Measurements from ENCODE around the gene CBFA2T3.

CBFA2T3 gene

GRCh38 chr16:88843256-88843655 lies 133.8 kb downstream of the CBFA2T3 start:
- TF ChIP-seq NFIC (IDR thresholded peaks at IDR 0.05) (no peak), TEAD4 (IDR thresholded peaks at IDR 0.05) (no peak), ZBTB7A (IDR thresholded peaks at IDR 0.05; ENCODE audit: low read depth) (no peak), YY1 (IDR thresholded peaks at IDR 0.05; ENCODE audit: low read depth) (no peak), MAX (IDR thresholded peaks at IDR 0.05) (no peak), RAD21 (IDR thresholded peaks at IDR 0.05; ENCODE audit: low read depth) (no peak), REST (IDR thresholded peaks at IDR 0.05; ENCODE audit: low read depth) (no peak), TAF1 (IDR thresholded peaks at IDR 0.05; ENCODE audit: low read depth) (no peak), EP300 (IDR thresholded peaks at IDR 0.05; ENCODE audit: borderline replicate concordance) (no peak), TCF12 (IDR thresholded peaks at IDR 0.05; ENCODE audit: low read depth) (no peak), FOXM1 (IDR thresholded peaks at IDR 0.05; ENCODE audit: borderline replicate concordance, low read depth) (no peak), USF1 (IDR thresholded peaks at IDR 0.05) (no peak), CREB1 (IDR thresholded peaks at IDR 0.05; ENCODE audit: low read depth) (no peak), EGR1 (IDR thresholded peaks at IDR 0.05) (no peak), CEBPB (IDR thresholded peaks at IDR 0.05) (no peak)

DNA sequence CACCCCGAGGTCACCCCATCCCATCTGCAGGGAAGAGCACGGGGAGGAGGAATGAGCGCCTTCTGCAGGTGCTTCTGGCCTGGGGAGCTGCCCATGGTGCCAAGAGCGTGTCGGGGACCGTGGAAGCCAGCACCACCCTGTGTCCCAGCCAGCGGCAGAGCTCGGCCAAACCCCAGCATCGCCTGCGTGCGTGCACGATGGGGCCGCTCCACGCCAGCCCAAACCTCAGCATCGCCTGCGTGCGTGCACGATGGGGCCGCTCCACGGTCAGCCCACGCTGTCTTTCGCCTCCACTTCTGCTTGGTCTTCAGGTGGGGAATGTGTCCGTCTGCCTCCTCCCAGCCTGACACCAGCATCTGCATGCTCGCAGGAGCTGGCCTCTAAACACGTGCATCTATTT lies 134.2 kb downstream of the CBFA2T3 start:
- TF ChIP-seq MAX (IDR thresholded peaks at IDR 0.05), result no peak
- TF ChIP-seq EP300 (IDR thresholded peaks at IDR 0.05; ENCODE audit: borderline replicate concordance), result no peak
- no peak for TF ChIP-seq TCF12 (IDR thresholded peaks at IDR 0.05; ENCODE audit: low read depth)
- TF ChIP-seq USF1 (IDR thresholded peaks at IDR 0.05), result no peak
- TF ChIP-seq TAF1 (IDR thresholded peaks at IDR 0.05; ENCODE audit: low read depth), result no peak
- no peak for TF ChIP-seq RAD21 (IDR thresholded peaks at IDR 0.05; ENCODE audit: low read depth)
- no peak for TF ChIP-seq REST (IDR thresholded peaks at IDR 0.05; ENCODE audit: low read depth)
- TF ChIP-seq EGR1 (IDR thresholded peaks at IDR 0.05), result no peak
- no peak for TF ChIP-seq CEBPB (IDR thresholded peaks at IDR 0.05)
- no peak for TF ChIP-seq YY1 (IDR thresholded peaks at IDR 0.05; ENCODE audit: low read depth)
- TF ChIP-seq FOXM1 (IDR thresholded peaks at IDR 0.05; ENCODE audit: borderline replicate concordance, low read depth), result no peak
- no peak for TF ChIP-seq ZBTB7A (IDR thresholded peaks at IDR 0.05; ENCODE audit: low read depth)
- TF ChIP-seq CREB1 (IDR thresholded peaks at IDR 0.05; ENCODE audit: low read depth), result no peak
- TF ChIP-seq TEAD4 (IDR thresholded peaks at IDR 0.05), result no peak
- TF ChIP-seq NFIC (IDR thresholded peaks at IDR 0.05), result no peak

DNA sequence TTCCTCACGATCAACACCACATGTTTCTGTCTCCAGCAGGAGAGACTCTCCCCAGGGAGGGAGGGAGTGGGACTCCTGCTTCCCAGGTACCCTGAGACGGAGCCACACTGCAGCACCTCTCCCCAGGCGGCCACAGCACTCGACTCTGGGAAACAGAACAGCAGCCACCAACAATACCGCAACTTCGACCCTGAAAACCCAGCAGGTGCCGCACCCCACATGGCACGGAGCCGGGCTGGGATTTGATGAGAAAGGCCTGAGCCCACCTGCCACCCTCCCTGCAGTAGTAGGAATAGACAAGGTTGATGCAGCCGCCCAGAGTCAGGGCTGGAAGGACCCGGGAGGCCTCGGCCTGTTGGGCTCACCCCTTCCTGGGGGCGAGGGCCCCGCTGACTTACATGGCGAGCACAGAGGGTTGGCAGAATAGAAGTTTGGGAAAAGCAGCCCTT lies 134.7 kb downstream of the CBFA2T3 start:
- no peak for TF ChIP-seq MAX (IDR thresholded peaks at IDR 0.05)
- TF ChIP-seq REST (IDR thresholded peaks at IDR 0.05; ENCODE audit: low read depth), result no peak
- TF ChIP-seq USF1 (IDR thresholded peaks at IDR 0.05), result no peak
- TF ChIP-seq NFIC (IDR thresholded peaks at IDR 0.05), result no peak
- TF ChIP-seq EP300 (IDR thresholded peaks at IDR 0.05; ENCODE audit: borderline replicate concordance), result no peak
- TF ChIP-seq TAF1 (IDR thresholded peaks at IDR 0.05; ENCODE audit: low read depth), result no peak
- TF ChIP-seq EGR1 (IDR thresholded peaks at IDR 0.05), result no peak
- TF ChIP-seq YY1 (IDR thresholded peaks at IDR 0.05; ENCODE audit: low read depth), result no peak
- TF ChIP-seq CEBPB (IDR thresholded peaks at IDR 0.05), result no peak
- TF ChIP-seq RAD21 (IDR thresholded peaks at IDR 0.05; ENCODE audit: low read depth), result no peak
- no peak for TF ChIP-seq FOXM1 (IDR thresholded peaks at IDR 0.05; ENCODE audit: borderline replicate concordance, low read depth)
- no peak for TF ChIP-seq CREB1 (IDR thresholded peaks at IDR 0.05; ENCODE audit: low read depth)
- no peak for TF ChIP-seq TEAD4 (IDR thresholded peaks at IDR 0.05)
- no peak for TF ChIP-seq TCF12 (IDR thresholded peaks at IDR 0.05; ENCODE audit: low read depth)
- no peak for TF ChIP-seq ZBTB7A (IDR thresholded peaks at IDR 0.05; ENCODE audit: low read depth)
